GM19043 (cell line): ENCODE data around the gene GLUD2.
A peak's percentile ranks its signal among the peaks of the same experiment; 100 is the strongest.
"Not testable (repeated sequence)": the region's sequence is repeated elsewhere in the genome, so short reads cannot be mapped to it uniquely, and the experiment has no call there.

Source experiments
- ATAC-seq: cut with Tn5 transposase; IDR thresholded peaks from one replicate; pipeline ENCODE4 v1.9.1; 2021; ENCODE audit warnings: low read depth; ENCODE audit not compliant: unreplicated experiment

Gene GLUD2

DNA sequence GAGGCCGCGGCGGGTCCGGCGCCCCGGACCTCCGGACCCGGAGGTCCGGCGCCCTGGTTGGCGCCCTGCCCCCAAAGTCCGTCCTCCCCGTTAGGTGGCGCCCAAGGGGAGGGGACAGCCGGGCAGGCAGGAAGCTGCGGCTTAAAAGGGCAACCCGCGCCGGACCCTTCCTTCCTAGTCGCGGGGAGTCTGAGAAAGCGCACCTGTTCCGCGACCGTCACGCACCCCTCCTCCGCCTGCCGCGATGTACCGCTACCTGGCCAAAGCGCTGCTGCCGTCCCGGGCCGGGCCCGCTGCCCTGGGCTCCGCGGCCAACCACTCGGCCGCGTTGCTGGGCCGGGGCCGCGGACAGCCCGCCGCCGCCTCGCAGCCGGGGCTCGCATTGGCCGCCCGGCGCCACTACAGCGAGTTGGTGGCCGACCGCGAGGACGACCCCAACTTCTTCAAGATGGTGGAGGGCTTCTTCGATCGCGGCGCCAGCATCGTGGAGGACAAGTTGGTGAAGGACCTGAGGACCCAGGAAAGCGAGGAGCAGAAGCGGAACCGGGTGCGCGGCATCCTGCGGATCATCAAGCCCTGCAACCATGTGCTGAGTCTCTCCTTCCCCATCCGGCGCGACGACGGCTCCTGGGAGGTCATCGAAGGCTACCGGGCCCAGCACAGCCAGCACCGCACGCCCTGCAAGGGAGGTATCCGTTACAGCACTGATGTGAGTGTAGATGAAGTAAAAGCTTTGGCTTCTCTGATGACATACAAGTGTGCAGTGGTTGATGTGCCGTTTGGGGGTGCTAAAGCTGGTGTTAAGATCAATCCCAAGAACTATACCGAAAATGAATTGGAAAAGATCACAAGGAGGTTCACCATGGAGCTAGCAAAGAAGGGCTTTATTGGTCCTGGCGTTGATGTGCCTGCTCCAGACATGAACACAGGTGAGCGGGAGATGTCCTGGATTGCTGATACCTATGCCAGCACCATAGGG, at the start of gene GLUD2:
GLUD2 (plus strand) TSS at position 170 of the 979 bp plus-strand sequence; CDS start at position 245, 75 bp downstream.
- peak; percentile 71 for ATAC-seq

DNA sequence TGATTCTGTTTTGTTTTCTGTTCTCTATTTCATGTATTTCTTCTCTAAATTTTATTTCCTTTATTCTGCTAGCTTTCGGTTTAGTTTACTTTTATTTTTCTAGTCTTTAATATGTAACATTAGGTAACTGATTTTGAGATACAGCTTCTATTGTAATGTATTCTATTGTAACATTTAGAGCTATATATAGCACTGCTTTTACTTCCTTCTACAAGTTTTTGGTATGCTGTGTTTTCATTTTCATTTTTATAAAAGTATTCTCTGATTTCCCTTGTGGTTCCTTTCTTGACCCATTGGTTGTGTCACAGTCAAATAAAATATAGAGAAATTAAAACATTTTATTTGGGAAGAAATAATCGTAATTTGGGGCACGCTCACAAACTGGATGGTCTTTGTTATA, 48.0 kb upstream of the GLUD2 start:
- no peak for ATAC-seq

DNA sequence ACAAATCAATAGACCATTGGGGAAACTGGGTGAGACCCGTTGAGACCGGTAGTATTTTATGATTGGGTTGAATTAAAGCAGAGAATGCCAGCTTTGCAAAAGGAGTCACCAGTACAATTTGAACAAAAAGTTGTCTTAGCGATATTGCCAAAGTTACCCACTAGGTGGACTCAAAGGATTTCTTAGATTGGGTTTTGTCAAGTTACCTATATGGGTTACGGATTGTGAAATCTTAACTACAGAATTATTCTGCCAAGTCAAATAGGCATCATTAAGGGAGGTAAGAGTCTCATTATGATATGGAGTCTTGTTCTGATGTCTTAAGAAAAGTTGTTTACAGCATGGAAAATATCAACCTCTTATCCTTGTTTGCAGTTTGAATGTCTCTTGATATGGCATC, 46.8 kb upstream of the GLUD2 start:
- ATAC-seq = no peak

DNA sequence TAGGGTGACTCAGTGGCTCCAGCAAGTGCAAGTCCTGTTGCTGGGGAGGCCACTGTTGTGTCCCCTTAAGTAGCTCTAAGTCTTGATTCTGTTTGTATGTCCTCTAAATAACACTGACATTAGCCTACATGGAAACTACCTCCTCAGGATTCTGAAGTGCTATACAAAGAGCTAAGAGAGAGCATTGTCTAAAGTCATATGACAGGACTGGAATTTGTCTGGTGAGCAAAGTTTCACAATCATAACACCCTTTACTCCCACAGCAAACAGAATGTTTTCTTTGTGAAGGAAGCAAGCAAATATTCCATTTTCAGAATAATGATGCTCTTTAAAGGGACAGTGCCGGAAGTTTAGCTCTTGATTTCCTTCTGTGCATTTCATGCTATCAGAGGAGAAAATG, 38.5 kb upstream of the GLUD2 start:
- no peak for ATAC-seq

DNA sequence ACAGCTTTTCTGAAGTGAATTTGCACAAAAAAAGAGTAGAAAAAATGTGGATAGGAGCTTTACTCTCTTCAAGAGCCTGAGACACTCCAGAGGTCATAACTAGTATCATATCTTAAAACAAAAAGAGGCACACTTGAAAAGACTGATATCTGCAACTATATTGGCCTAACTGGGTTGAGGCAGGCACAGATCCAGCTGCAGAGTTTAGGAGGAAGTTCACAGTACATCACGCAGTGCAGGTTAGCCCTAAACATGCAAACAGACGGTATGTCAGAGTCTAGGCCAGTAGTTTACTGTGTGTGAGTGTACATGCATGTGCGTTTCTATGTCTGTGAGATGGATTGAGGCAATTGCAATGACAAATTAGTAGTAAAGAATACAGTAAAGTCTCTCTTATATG, 37.6 kb upstream of the GLUD2 start:
- ATAC-seq = no peak

DNA sequence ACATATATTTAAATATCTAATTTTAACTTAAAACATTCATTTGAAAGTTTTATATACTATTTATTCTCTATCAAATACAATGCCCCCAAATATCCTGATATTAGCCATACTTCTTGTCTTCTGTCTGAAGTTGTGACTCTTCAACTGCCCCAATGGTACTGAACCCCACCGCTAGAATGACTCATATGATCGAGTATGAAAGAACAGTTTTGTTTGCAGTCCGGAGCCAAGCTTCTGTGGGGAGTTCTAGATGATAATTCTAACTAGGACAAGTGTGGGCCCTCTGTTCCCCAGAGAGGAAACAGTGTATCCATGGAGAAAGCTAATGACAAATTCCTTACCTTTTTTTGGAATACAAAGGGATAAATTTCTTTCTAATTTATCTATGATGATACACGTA, 37.2 kb upstream of the GLUD2 start:
- ATAC-seq = no peak

DNA sequence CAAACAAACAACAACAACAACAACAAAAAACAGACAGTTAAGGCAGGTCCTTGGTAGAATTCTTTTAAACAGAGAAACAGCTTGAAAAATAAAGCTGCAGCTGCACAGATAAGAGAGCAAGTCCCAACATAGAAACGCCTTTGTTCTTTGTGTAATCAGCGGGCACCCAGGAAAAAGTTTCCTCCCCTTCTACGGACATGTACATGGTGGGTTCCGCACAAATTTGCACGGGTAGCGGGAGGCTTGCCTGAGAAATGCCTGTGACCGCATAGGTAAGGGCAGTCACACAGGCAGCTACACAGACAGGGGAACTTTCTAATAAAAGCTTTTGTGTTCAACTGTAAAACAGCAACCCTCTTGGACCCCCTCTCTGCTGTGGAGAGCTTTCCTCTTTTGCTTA, 36.2 kb upstream of the GLUD2 start:
- ATAC-seq = no peak

DNA sequence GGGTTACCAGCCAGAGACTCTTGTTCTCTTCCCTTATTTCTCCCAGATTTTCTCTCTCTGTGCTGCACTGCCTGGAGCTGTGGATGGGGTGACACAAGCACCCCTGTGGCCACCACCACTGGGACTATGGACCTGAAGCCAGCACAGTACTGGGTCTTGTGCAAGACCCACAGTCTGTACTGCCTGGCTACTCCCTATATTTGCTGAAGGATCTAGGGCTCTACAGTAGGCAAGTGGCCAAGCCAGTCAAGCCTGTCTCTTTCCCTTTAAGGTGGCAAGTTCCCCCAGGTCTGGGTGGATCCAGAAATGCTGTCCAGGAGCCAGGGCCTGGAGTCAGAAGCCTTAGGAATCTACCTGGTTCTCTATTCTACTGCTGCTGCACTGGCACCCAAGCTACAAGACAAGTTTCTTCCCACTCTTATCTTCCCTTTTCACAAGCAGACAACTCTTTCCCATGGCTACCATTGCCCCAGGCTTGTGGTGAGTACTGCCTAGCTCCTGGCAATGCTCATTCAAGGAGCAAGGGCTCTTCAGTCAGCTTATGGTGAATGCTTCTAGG, 33.4 kb upstream of the GLUD2 start:
- ATAC-seq = no peak

DNA sequence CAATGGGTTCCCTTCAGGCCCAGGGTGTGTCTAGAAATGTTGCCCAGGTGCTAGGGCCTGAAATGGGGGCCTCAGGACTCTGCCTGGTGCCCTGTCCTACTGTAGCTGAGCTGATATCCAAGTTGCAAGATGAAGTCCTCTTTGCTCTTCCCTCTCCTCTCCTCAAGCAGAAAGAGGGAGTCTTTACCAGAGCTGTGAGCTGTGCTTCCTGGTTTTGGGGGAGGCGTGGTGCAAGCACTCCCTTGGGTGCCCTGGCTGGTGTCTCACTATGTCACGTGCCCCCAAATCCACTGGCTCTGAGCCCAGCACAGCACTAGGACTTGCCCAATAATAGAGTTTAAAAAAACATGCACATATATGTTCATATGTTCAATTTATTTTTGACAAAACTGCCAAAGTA, 32.6 kb upstream of the GLUD2 start:
- ATAC-seq = no peak

DNA sequence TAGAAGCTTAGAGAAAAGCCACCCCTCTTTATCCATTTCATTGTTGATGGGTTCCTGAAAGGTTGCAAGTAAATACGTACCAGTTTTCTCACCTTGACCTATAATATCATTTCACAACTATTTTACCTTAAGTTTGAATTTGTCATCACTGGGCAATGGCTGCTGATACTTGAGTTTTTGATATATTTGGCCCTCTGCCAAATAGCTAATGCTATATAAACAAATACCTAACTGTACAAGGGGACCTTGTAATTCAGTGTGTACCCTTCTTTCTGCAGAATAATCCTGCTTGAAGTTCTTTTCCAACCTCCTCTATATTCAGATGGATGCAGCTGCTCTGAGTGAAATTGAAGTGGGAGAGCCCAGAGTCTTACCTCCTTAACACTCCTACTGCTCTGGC, 19.0 kb upstream of the GLUD2 start:
- no peak for ATAC-seq

DNA sequence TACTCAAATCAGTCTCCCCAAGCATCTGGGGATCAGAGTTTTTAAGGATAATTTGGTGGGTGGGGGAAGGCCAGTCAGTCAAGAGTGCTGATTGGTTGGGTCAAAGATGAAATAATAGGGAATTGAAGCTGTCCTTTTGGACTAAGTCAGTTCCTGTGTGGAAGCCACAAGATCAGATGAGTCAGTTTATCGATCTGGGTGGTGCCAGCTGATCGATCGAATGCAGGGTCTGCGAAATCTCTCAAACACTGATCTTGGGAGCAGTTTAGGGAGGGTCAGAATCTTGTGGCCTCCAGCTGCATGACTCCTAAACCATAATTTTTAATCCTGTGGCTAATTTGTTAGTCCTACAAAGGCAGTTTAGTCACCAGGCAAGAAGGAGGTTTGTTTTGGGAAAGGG, 17.3 kb upstream of the GLUD2 start:
- ATAC-seq = no peak

DNA sequence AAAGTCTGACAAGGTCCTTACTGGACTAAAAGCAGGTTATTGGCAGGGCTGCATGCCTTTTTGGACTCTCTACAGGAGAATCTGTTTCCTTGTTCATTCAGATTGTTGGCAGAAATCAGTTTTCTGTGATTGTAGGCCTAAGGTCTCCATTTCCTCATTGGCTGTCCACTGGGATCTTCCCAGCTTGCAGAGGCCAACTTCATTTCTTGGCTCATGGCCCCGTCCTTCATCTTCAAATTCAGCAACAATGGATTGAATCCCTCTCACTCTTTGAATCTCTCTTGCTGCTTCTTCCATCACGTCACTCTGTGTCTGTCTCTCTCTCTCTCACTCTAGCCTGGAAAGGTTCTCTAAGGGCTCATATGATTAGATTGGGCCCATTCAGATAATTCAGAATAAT, 14.9 kb upstream of the GLUD2 start:
- ATAC-seq = no peak

DNA sequence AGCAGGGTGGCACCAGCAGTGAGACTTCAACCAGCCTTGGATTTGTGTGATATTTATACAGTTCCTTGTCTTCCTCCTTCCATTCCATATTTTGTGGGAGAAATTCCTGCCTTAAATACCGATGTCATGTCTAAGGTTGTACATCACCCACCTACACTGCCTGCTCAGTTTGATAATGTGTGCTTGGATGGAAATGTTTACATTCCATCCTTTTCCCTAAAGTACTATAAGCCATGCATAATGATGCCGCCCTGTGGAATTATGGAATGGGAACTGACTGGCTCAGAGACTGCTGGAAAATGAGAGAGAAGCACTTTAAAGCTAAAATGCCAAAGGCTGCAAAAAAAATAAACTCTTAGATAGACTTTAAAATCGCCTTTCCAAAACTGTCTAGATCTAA, 11.3 kb upstream of the GLUD2 start:
- ATAC-seq = no peak

DNA sequence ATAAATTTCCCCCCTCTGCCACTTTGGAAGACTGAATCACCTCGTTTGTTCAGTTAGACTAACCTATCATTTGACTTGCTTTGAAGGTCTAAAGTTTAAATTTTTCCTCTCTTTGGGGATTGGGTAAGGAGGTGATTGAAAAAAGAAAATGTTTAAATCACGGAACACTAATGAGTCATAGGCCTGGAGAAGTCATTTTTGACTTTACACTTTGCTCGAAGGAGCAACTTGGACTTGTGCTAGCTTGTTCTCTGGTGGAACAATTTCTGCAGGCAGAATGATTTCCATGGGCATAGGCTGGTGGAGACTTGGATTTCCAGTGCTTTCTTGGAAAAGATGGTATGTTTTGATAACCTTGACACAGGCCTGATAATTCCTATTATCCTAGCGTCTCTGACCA, 10.5 kb upstream of the GLUD2 start:
- no peak for ATAC-seq

DNA sequence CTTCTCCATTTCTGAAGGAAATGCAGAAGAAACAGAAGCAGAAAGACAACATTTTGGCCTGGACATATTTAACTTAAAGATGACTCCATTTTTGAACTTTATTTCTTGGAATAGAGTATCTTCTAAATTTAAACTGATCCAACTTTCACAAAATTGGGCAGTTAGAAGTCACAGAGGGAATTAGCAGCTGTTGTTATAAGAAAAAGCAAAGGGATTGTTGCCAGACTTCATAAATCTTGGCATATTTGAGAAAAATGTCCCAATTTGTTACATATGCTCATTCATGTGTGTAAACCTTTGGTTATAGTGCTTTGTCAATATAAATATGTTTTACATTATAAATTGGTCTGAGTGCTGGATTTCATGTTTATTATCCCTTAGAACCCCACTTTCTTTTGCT, 3.4 kb downstream of the GLUD2 start:
- no peak for ATAC-seq

DNA sequence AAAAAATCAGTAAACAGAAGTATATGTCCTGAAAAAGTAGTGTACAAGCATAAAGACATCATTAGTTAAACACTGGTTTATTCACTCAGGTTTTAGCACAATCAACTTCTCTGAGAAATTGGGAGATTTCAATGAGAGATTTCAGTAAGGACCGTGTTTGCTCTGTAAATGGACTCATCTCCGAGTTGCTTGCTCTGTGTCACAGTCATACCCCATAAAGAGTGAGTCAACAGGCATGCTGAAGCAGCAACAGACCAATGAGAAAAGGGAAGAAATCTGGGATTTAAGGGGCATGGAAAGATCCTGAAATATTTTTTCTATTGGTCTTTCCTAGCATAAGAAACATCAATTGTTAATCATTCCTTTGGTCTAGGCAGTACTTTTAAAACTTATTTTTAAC, 4.7 kb downstream of the GLUD2 start:
- ATAC-seq = no peak

DNA sequence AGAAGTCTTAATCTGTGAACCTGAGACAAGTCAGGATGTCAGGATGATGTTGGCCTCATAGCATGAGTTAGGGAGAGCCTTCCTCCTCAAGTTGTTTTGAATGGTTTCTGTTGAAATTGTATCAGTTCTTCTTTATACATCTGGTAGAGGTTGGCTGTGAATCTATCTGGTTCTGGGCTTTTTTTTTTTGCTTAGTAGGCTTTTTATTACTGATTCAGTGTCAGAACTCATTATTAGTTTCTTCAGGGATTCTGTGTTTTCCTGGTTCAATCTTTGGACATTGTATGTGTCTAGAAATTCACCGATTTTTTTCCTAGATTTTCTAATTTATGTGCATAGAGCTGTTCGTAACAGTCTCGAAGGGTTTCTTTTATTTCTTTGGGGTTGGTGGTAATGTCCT, 14.9 kb downstream of the GLUD2 start:
- ATAC-seq = no peak

DNA sequence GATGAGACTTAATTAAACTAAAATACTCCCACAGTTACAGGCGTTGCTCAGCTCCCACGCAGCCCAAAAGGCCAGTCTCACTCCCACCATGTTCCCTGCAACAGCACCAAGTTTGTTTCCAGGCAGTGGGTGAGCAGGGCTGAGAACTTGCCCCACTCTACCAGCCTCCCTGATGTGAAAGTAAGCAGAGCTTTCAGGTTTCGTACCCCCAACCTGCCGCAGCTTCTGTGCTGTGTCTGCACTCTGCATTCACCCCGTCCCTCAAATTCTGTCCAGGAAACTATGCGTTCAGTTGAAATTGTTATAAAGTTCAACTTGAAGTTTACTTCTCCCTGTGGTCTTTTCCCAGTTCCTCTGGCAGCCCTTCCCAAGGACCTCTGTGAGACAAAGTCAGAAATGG, 17.2 kb downstream of the GLUD2 start:
- no peak for ATAC-seq

DNA sequence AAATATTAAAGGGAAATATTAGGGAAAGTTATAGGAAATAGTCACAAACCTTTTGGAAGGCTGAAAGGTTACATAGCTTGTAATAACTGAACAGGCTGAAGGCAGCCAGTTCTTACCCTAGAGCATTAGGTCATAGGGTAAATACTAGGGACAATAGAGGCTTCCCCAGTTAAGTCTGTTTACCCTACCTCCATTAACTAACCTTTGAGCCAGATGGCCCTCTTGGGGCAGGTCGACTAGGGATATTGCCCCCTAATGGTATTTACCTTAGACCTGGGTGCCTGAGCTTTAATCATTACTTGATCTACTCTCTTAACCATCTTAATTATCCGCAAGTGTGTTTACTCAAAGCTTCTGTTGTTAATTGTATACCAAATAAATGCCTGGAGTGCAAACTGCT, 36.8 kb downstream of the GLUD2 start:
- ATAC-seq = not testable (repeated sequence)

DNA sequence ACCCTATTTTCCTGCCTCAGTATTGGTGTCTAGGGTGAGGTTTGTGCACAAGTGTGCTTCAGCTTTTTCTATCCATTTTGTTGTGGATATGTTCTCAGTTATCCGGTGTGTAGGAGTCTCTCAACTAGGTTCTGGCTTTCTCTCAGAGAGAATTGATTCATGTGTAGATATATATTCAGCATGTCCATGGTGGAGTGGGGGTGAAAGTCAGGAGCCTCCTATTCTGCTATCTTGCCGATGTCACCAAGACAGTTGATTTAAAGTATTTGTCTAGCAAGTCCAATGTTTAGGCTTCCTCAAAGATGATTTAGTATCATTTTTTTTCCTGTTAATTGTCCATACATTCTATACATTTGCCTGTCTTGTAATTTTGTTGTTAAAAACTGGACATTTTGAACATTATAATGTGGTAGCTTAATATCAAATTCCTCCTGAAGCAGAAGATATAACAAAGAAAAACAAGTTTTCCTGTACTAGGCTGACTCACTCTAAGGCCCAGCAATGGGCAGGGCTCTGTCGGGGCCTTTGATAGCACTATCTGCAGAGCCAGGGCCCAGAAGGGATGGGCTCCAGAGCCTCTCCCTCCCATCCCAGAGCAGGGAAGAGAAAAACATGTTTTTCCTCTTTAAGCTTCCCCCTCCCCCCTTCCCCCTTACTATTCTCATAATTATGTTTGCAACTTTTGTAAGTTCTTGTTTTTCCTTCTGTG, 37.6 kb downstream of the GLUD2 start:
- no peak for ATAC-seq

DNA sequence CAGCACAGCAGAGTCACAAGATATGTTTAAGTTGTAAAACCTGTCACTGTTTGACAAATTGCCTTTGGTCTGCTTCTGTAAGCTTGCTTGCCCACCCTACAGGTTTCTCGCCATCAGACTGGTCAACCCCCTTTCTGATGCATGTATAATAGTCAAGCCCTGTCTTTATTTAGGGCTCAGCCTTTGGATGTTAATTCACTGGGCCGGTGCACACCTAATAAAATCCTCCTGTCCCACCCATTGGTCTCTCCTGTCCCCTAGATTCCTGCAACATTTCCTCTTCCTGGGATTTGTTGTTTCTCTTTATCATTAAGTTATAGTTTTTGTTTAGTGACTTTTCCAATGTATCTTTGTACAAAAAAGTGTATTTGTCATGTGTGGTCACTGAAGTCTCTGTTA, 38.2 kb downstream of the GLUD2 start:
- no peak for ATAC-seq

DNA sequence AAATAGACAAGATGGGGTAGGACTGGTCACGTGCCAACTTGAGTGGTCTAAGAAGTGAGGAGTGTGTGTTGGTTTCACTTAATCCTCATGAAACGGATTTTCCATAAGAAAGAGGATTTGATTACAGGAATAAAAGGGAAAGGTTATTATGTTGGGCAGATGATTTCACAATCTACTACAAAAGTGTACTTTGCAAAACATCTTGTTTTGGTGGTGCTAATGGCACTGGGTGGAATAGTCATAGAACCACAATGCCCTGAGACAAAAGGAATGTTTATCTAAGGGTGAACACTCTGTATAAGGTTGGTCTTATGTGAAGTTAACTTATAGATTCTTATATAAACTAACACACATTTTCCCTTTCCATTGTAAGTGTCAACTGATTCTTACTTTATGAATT, 45.6 kb downstream of the GLUD2 start:
- ATAC-seq = no peak
